ENCODE measurements around the gene SPR. TPM values are rescaled to one million over a fixed set of nuclear protein-coding genes. Genes with fewer than 3 reads are reported as not detected.

Gene SPR
- total and polyA plus RNA-seq, 2 experiments from 2014 or later, result 13.2 to 21.7 TPM

DNA sequence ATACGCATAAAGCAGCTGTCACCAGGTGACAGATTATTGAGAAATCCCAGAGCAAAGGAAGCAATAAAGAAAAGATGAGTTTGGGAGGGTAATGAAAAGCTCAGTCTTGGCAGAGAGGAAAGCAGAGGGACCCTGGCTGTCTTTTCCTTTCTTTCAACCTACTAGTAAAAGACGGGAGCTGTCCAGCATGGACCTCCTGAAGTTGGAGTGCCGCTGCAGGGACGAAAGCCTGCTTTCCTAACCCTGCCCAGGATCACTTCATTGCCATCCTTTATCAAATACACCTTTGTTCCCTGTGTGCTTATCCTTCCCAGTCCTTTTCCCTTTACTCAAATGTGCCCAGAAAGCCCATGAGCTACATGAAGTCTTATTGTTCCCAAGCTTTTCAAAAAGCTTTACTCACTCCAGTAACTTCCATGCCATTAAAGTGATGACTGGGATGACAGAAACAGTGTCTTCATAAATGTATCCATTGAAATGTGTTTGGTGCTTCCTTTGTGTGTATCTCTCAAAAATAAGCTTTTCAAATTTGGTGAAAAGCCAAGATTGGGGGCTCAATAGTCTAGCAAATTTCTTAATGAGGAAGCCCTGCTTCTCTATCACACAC, 3.7 kb upstream of the SPR start:
- TF ChIP-seq, protein P1, sequence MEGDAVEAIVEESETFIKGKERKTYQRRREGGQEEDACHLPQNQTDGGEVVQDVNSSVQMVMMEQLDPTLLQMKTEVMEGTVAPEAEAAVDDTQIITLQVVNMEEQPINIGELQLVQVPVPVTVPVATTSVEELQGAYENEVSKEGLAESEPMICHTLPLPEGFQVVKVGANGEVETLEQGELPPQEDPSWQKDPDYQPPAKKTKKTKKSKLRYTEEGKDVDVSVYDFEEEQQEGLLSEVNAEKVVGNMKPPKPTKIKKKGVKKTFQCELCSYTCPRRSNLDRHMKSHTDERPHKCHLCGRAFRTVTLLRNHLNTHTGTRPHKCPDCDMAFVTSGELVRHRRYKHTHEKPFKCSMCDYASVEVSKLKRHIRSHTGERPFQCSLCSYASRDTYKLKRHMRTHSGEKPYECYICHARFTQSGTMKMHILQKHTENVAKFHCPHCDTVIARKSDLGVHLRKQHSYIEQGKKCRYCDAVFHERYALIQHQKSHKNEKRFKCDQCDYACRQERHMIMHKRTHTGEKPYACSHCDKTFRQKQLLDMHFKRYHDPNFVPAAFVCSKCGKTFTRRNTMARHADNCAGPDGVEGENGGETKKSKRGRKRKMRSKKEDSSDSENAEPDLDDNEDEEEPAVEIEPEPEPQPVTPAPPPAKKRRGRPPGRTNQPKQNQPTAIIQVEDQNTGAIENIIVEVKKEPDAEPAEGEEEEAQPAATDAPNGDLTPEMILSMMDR (IDR thresholded peaks at IDR 0.05; ENCODE audit: low read depth, low read length), result no peak
- Histone ChIP-seq H3K36me3 (no peaks in the 10 kb centered on the region), H3K4me1 (ENCODE audit: low read depth) (no peaks in the 10 kb centered on the region), H3K9me3 (ENCODE audit: low read depth) (no peaks in the 10 kb centered on the region), H3K27me3 (peaks cover 78% of the 10 kb centered on the region), H3K4me3 (no peak overlapping the region), H3K27ac (no peak overlapping the region)
- DNase-seq (ENCODE audit: low read depth in 1 of 2, low spot score in 1 of 2), result peak; percentile 65 to 89

DNA sequence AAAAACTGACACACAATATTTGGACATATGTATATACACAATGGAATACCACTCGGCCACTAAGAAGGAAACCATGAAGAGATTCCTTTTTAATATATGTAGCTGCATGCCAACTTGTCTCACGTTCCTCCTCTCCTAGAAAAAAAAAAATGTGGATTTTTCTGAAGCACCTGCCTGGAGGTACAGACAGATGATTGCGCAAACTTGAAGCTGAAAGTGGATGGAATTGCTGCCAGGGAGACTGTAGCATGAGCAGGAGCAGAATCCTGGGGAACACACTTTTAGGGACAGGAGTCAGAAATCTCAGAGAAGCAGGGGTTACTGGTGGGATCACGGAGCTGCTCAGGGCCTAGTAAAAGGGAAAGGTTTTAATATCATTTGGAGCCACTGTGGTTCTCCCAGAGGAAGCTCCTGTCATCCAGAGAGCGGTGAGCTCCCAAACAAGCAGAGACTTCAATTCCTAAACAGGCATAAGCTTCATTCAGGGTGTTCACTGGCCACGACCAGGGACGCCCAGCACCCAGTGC, 640 bp upstream of the SPR start:
- Histone ChIP-seq H3K4me1 (ENCODE audit: low read depth) (no peaks in the 10 kb centered on the region), H3K27ac (no peak overlapping the region), H3K9me3 (ENCODE audit: low read depth) (no peaks in the 10 kb centered on the region), H3K27me3 (peaks cover 92% of the 10 kb centered on the region), H3K4me3 (peak overlapping the region; percentile 40), H3K36me3 (no peaks in the 10 kb centered on the region)
- DNase-seq (ENCODE audit: low read depth in 1 of 2, low spot score in 1 of 2), result no peak
- TF ChIP-seq, protein P1 (IDR thresholded peaks at IDR 0.05; ENCODE audit: low read depth, low read length), result no peak

DNA sequence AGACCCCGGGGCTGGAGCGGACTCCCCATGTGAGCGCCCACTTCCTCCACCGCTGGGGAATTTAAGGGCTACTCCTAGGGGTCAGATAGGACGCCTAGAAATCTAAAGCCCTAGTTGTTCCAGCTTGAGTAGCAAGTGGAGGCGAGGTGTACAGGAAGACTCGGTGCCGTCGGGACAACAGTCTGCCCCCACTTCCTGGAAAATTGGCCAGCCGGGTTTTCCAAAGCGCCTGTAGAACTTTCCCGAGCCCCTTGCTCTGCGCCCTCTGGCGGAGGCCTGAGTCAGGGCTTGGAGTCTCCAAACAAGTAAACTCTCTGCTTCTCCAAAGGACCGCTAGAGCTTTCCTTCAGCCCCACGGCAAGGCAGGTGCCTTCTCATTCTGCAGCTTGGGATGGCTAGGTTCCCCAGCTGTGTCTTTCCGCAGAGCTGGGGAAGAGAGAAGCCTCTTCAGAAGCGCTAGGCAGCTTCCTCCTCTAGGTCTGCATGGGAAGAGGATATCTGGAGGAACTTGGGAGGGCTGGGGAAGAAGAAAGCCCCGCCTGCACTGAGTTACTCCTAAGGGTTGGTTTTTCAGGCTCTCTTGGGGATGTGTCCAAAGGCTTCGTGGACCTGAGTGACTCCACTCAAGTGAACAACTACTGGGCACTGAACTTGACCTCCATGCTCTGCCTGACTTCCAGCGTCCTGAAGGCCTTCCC, 681 bp downstream of the SPR start:
- TF ChIP-seq, protein P1 (IDR thresholded peaks at IDR 0.05; ENCODE audit: low read depth, low read length), result peak; percentile 100
- H3K4me1 ChIP-seq (ENCODE audit: low read depth), result no peaks in the 10 kb centered on the region
- H3K27ac ChIP-seq, result no peak overlapping the region
- H3K27me3 ChIP-seq, result peaks cover 90% of the 10 kb centered on the region
- no peaks in the 10 kb centered on the region for H3K36me3 ChIP-seq
- DNase-seq (ENCODE audit: low read depth in 1 of 2, low spot score in 1 of 2), result peak; percentile 91 to 92
- no peaks in the 10 kb centered on the region for H3K9me3 ChIP-seq (ENCODE audit: low read depth)
- peak overlapping the region; percentile 40 for H3K4me3 ChIP-seq

DNA sequence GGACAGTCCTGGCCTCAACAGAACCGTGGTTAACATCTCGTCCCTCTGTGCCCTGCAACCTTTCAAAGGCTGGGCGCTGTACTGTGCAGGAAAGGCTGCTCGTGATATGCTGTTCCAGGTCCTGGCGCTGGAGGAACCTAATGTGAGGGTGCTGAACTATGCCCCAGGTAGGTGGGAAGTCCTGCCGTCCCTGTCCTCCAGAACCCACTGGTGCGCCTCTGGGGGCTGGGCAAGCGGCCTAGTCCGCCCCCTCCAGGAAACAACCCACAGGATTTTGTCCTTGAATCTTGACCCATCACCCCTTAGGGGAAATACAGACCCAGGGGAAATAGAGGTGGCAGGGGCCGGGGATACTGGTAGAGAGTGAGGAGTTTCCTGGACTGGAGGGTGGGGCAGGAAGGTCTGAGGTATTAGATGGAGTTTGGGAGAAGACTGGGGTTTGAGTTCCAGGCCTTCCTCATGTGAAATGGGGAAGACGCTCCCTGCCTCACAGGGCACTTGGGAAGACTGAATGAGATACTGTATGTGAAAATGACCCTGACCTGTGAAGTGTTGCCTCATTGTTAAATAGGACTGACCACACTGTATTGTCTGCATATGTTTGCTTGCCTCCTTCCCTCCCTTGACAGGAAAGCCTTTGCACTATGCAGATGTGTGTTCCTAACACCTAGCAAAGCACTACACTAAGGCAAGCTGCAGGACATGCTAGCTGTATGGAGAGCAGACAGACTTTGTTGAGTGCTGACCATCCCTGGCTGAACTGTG, 1.4 kb downstream of the SPR start:
- no peaks in the 10 kb centered on the region for H3K4me1 ChIP-seq (ENCODE audit: low read depth)
- H3K27ac ChIP-seq, result no peak overlapping the region
- H3K9me3 ChIP-seq (ENCODE audit: low read depth), result no peaks in the 10 kb centered on the region
- TF ChIP-seq, protein P1 (IDR thresholded peaks at IDR 0.05; ENCODE audit: low read depth, low read length), result no peak
- no peak for DNase-seq (ENCODE audit: low read depth in 1 of 2, low spot score in 1 of 2)
- H3K27me3 ChIP-seq, result peaks cover 89% of the 10 kb centered on the region
- H3K4me3 ChIP-seq, result no peak overlapping the region
- no peaks in the 10 kb centered on the region for H3K36me3 ChIP-seq

DNA sequence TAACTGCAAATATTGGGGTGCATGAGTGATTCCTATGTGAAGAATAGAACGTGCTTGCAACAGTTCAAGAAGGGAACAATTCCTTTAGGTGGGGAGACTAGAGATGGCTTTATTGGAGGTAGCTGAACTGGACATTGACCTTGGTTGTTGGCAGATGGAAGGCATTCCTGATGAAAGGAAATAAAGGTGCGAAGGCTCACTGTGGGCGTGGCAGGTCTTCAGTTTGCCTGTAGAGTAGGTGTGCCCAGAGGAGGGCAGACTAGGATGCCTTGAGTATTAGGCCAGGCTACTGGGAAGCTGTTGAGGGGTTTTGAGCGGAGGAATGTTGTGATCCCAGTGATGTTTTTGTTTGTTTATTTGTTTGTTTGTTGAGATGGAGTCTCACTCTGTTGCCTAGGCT, 2.8 kb downstream of the SPR start:
- DNase-seq (ENCODE audit: low read depth in 1 of 2, low spot score in 1 of 2), result no peak
- no peaks in the 10 kb centered on the region for H3K9me3 ChIP-seq (ENCODE audit: low read depth)
- H3K36me3 ChIP-seq, result no peaks in the 10 kb centered on the region
- TF ChIP-seq, protein P1 (IDR thresholded peaks at IDR 0.05; ENCODE audit: low read depth, low read length), result no peak
- H3K27ac ChIP-seq, result no peak overlapping the region
- no peak overlapping the region for H3K4me3 ChIP-seq
- peaks cover 89% of the 10 kb centered on the region for H3K27me3 ChIP-seq
- H3K4me1 ChIP-seq (ENCODE audit: low read depth), result no peaks in the 10 kb centered on the region

All from cardiac muscle cell (in vitro differentiated cells and primary cell).